ENCODE results near the gene EMP2.
"Not testable (repeated sequence)": the region's sequence is repeated elsewhere in the genome, so short reads cannot be mapped to it uniquely, and the experiment has no call there.

GRCh38 chr16:10536328-10536727, 44.1 kb downstream of the EMP2 start:
- TF ChIP-seq CTCF, POLR2A (IDR thresholded peaks at IDR 0.05): not testable (repeated sequence)
